HG03159 (cell line): ENCODE data around the gene PARM1.

Experiments
- ATAC-seq: cut with Tn5 transposase; IDR thresholded peaks from one replicate; pipeline ENCODE4 v1.9.1; 2021; ENCODE audit warnings: mild to moderate bottlenecking, moderate library complexity; ENCODE audit not compliant: unreplicated experiment

The PARM1 gene

GRCh38 chr4:74941123-74941522, 8.2 kb downstream of the PARM1 start:
- no peak for ATAC-seq

- no peak for ATAC-seq
These were observed 9.5 kb downstream of the PARM1 start for GRCh38 chr4:74942251-74942917.

DNA sequence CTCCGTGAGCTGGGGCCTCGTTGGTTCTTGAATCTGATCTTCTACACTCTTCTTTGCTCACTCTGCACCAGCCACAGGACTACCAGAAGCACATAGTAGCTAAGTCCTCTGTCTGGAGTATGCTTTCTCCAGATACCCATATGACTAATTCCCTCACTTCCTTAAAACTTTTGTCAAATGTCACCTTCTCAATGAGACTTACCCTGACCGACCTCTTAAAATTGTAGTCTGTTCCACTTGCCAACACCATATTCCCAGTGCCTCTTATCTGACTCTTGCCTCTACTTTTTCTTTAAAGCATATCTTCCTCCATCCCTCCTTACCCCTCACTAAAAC, 10.0 kb downstream of the PARM1 start:
- no peak for ATAC-seq

DNA sequence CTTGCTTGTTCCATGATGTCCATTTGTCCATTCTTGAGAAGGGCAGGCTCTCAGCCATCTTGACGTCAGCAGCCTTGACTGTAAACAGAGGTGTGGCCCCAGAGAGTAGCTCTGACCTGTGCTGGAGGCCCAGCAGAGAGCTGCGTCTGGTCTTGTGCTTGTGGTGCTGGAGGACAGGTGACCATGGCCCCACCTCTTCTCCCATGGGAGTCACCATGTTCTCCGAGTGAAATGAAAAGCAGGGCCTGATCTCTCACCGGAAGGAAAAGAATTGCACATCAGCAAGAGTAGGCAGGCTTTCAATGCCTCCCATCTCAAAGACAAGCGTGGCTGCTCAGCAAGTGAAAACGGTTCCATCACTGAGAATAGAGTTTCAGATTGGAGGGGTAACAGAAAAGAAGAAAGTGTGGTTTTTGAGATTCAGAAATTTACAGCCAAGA, 11.5 kb downstream of the PARM1 start:
- no peak for ATAC-seq

GRCh38 chr4:74946196-74946595, 13.3 kb downstream of the PARM1 start:
- ATAC-seq = no peak

- ATAC-seq = no peak
These were observed 14.9 kb downstream of the PARM1 start for GRCh38 chr4:74947798-74948197.

- no peak for ATAC-seq
These were observed 15.3 kb downstream of the PARM1 start for GRCh38 chr4:74948236-74948635.

DNA sequence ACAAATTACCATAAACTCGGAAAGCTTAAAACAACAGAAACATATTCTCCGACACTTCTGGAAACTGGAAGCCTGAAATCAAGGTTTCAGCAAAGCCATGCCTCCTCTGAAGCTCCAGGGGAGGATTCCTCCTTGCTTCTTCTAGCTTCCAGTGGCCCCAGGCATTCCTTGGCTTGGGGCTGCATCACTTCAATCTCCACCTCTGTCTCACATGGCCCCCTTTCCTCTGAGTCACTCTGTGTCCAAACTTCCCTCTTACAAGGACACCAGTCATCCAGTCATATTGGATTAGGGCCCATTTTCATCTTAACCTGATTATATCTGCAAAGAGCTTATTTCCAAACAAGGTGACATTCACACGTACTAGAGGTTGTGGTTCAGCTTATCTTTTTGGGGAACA, 17.3 kb downstream of the PARM1 start:
- no peak for ATAC-seq

DNA sequence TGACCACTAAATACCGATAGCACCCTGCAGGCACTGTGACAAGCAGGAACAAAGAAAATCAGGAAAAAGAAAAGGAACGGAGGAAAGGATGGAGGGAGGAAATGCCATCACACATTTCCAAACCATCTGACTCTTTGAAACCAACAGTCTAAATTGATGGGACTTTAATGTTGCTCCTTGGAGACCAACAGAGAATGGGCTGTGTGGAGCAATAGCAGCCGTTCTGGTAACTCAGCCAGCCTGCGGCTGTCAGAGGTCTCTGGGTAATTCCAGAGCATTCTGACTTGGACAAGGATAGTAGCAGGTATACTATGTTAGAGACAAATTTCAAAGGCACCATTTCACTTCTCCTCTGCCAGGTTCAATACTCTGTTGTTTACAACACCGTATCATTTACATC, 18.0 kb downstream of the PARM1 start:
- ATAC-seq = no peak

GRCh38 chr4:74953647-74954046, 20.7 kb downstream of the PARM1 start:
- no peak for ATAC-seq

- no peak for ATAC-seq
These were observed 26.0 kb downstream of the PARM1 start for GRCh38 chr4:74958881-74959280.

DNA sequence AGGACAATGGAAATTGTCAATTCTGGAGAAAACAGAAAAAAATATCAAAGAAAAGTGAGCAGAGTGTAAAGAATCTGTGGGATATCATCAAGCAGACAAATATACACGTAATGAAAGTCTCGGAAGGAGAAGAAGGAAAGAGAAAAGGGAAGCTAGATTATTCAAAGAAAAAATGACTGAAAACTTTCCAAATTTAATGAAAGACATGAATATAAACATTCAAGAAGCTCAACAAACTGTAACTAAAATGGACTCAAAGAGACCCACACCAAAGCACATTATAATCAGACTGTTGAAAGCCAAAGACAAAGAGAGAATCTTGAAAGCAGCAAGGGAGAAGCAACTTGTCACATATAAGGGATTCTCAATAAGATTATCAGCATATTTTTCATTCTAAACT, 28.3 kb downstream of the PARM1 start:
- ATAC-seq = no peak

DNA sequence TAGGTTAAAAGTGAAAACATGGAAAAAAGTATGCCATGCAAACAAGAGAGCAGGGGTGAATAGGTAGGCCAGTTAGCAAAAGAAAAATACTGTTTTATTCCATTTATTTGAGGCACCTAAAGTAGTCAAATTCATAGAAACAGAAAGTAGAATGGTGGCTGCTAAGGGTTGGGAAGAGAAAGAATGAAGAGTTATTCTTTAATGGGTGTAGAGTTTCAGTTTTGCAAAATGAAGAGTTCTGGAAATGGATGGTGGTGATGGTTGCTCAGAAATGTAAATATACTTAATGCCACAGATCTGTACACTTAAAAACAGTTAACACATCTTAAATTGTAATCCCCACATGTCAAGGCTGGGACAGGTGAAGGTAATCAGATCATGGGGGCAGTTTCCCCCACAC, 29.7 kb downstream of the PARM1 start:
- ATAC-seq = peak; percentile 61

GRCh38 chr4:74964311-74964710, 31.4 kb downstream of the PARM1 start:
- no peak for ATAC-seq

- ATAC-seq = no peak
These were observed 34.4 kb downstream of the PARM1 start for GRCh38 chr4:74967324-74967723.

GRCh38 chr4:74968456-74969164, 35.7 kb downstream of the PARM1 start:
- peak; percentile 70 for ATAC-seq

DNA sequence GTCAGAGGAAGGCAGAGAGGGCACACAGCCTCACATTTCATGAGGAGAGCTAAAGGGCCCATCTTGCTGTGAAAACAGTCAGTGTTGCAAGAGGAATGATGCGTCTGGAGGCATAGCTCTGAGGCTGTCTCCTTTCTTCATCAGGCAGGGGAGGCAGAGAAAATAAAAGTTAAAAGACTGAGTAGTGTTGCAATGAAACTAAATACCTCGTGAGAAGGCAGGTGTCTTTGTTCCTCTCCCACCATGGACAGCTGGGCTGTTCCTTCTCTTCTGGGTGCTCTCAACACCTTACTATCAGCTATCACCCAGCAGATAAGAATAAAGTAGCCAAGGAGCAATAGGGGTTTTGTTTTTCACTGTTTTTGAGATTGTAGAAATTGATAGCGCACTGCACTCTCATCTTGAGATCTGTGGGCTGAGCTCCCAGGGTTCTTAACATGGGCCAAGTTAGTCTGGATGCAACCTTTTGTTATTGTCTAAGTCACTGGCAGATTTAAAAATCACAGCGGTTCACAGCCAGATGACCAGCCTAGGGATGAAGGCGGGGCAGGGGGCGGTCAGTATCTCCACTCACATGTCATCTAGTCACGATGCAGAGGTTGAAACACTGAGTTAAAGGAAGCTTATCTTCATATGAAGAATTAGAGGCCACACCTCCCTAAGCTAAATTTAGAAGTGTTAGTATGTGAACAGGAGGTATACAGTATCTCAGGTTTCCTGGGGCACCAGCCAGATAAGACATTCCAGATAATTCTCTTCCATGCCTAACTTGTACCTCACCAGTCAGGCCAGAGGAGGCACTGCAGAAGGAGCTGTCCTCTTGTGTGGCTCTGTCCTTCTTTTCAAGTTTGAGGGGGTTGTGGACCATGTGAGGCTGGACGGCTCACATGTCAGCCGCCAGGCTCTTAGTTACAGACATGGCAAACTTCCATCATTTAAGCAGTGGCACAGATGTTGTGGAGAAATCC, 36.9 kb downstream of the PARM1 start:
- ATAC-seq = no peak

GRCh38 chr4:74970577-74970976, 37.7 kb downstream of the PARM1 start:
- no peak for ATAC-seq

DNA sequence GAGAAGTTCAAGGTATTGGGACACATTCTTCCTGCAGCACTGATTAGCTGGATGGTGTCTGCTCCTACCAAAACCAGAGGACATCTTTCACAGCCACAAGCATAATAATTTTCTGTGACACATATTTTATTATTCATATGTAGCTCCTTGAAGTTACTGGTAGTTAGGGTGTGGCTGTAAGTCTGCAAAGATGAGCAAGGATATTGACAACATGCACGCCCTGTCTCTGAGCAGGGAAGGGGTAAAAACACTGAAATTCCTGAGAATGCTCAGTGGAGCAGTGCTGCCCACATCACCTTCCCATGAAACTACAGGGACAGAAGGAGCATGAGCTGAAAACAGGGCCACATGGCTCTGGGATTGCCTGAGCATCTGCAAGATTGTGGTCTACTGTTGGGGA, 38.9 kb downstream of the PARM1 start:
- ATAC-seq = no peak

- ATAC-seq = no peak
These were observed 42.2 kb downstream of the PARM1 start for GRCh38 chr4:74975082-74975481.
